GM12873 (cell line): ENCODE measurements around the gene SPINT3.

Experiments used
- CTCF ChIP-seq: IDR thresholded peaks from 2 replicates; pipeline ENCODE4 v1.5.1; 2012; ENCODE audit warnings: low read depth, mild to moderate bottlenecking, moderate library complexity, low read length, control low read depth; ENCODE audit not compliant: insufficient read depth; ENCODE audit errors: missing control alignments

SPINT3 gene

GRCh38 chr20:45510242-45510862 is 5.1 kb downstream of the SPINT3 start:
- no peak for TF ChIP-seq CTCF

GRCh38 chr20:45509091-45509490 is 6.3 kb downstream of the SPINT3 start:
- no peak for TF ChIP-seq CTCF

- no peak for TF ChIP-seq CTCF
Observed at GRCh38 chr20:45508068-45508886, 7.1 kb downstream of the SPINT3 start.

- TF ChIP-seq CTCF: no peak
Observed at GRCh38 chr20:45507011-45507820, 8.2 kb downstream of the SPINT3 start.

GRCh38 chr20:45506398-45506797 is 9.0 kb downstream of the SPINT3 start:
- no peak for TF ChIP-seq CTCF

- TF ChIP-seq CTCF: no peak
Observed at GRCh38 chr20:45503403-45503802, 12.0 kb downstream of the SPINT3 start.

- TF ChIP-seq CTCF: no peak
Observed at GRCh38 chr20:45502561-45502960, 12.9 kb downstream of the SPINT3 start.
